Right ventricle myocardium inferior (tissue), 1 donor: ENCODE results near the gene FAM72C. TPM values are rescaled to one million over a fixed set of nuclear protein-coding genes. Genes with fewer than 3 reads are reported as not detected.
"Not testable (repeated sequence)": the region's sequence is repeated elsewhere in the genome, so short reads cannot be mapped to it uniquely, and the experiment has no call there.

Source experiments
- ATAC-seq: fragments of 200-7000 bp; cut with Tn5 transposase; one replicate; pipeline ENCODE4 v1.9.1; 2020; ENCODE audit warnings: mild to moderate bottlenecking, moderate library complexity
- DNase-seq: peaks from one replicate; pipeline ENCODE4 v3.0.0; 2021; ENCODE audit errors: missing footprints
- intact Hi-C: fragments of 100-400 bp; cut with DNase I; formaldehyde crosslinking; loops from one replicate; pipeline ENCODE4 v1.11.0; 2022
- total RNA-seq: library from RNA; stranded (reverse); fragmentation: NEBNext Ultra II Directional; extraction: Animal tissue kit (Norgen Biotek cat#: 25700); gene quantifications from one replicate; pipeline ENCODE4 v1.2.1, GENCODE V29; 2021
- donor health status: DM: no; HTN: yes; CAD: no; lungs with severe emphysema.

Gene FAM72C
- total RNA-seq, 1 donor from 2014 or later = 0.14 TPM

- DNase-seq, intact Hi-C loops, ATAC-seq: not testable (repeated sequence)
These were observed 17.0 kb upstream of the FAM72C start for GRCh38 chr1:143988602-143989426.

GRCh38 chr1:143987868-143988267 is 16.1 kb upstream of the FAM72C start:
- intact Hi-C loops, DNase-seq, ATAC-seq: not testable (repeated sequence)

- intact Hi-C loops, DNase-seq, ATAC-seq: not testable (repeated sequence)
These were observed 13.1 kb upstream of the FAM72C start for GRCh38 chr1:143984721-143985473.

GRCh38 chr1:143974416-143974815 is 2.6 kb upstream of the FAM72C start:
- ATAC-seq, intact Hi-C loops, DNase-seq: not testable (repeated sequence)

- DNase-seq = peak; percentile 44
- intact Hi-C loops, ATAC-seq: not testable (repeated sequence)
These were observed 2.2 kb upstream of the FAM72C start for GRCh38 chr1:143973876-143974414.

GRCh38 chr1:143972753-143973326 is 1.1 kb upstream of the FAM72C start:
- ATAC-seq = peak; percentile 40
- intact Hi-C loops, DNase-seq: not testable (repeated sequence)

- ATAC-seq, intact Hi-C loops, DNase-seq: not testable (repeated sequence)
These were observed 5.9 kb downstream of the FAM72C start for GRCh38 chr1:143965860-143966259.

GRCh38 chr1:143964294-143964693 is 7.5 kb downstream of the FAM72C start:
- intact Hi-C loops = not testable (repeated sequence)

GRCh38 chr1:143955930-143956329 is 15.9 kb downstream of the FAM72C start:
- DNase-seq, ATAC-seq, intact Hi-C loops: not testable (repeated sequence)

More at GRCh38 chr1:143964294-143964693, 7.5 kb downstream of the FAM72C start:
- not testable (repeated sequence) for ATAC-seq, DNase-seq

GRCh38 chr1:143952913-143953312 is 18.9 kb downstream of the FAM72C start:
- ATAC-seq, intact Hi-C loops, DNase-seq: not testable (repeated sequence)

- intact Hi-C loops, ATAC-seq, DNase-seq: not testable (repeated sequence)
These were observed 20.0 kb downstream of the FAM72C start for GRCh38 chr1:143951485-143952391.

- ATAC-seq, intact Hi-C loops, DNase-seq: not testable (repeated sequence)
These were observed 24.0 kb downstream of the FAM72C start for GRCh38 chr1:143947749-143948148.

GRCh38 chr1:143945253-143945652 is 26.5 kb downstream of the FAM72C start:
- intact Hi-C loops, DNase-seq: not testable (repeated sequence)
- ATAC-seq = peak; percentile 12

- intact Hi-C loops, DNase-seq: not testable (repeated sequence)
- peak; percentile 45 for ATAC-seq
These were observed 27.1 kb downstream of the FAM72C start for GRCh38 chr1:143944576-143945240.

- DNase-seq, intact Hi-C loops: not testable (repeated sequence)
- ATAC-seq = peak; percentile 52
These were observed 28.3 kb downstream of the FAM72C start for GRCh38 chr1:143943319-143943978.

GRCh38 chr1:143942238-143942860 is 29.4 kb downstream of the FAM72C start:
- intact Hi-C loops, DNase-seq: not testable (repeated sequence)
- peak; percentile 42 for ATAC-seq
